Endothelial cell of umbilical vein (primary cell): ENCODE results near the gene TPRKB. TPM values are rescaled to one million over a fixed set of nuclear protein-coding genes. Genes with fewer than 3 reads are reported as not detected.

ENCODE experiments used
- BruUV-seq: library from RNA; stranded (reverse); fragments of 400-500 nt; replicated peaks from 2 replicates; lab custom pipeline; 2021; lab: Mats Ljungman, UMichigan
- CTCF ChIA-PET: fragments of 300-600, 350-600 bp; sonication (Branson Sonifier 250); formaldehyde crosslinking; loops from one replicate; lab custom pipeline; 2021; ENCODE audit warnings: antibody characterized with exemption, inconsistent platforms; lab: Charles Lee
- POLR2A ChIA-PET: fragments of 300-600, 350-600 bp; sonication (Branson Sonifier 250); formaldehyde crosslinking; loops from one replicate; lab custom pipeline; 2021; ENCODE audit warnings: antibody characterized with exemption, inconsistent platforms; lab: Charles Lee
- DNase-seq: peaks from one replicate; pipeline ENCODE4 v3.0.0-alpha.2; 2011; ENCODE audit warnings: low read depth, low spot score
- FAIRE-seq: peaks from 2 replicates; lab custom pipeline; 2011; peaks lifted over from hg19 to GRCh38; lab: Jason Lieb, UNC
- H2AFZ ChIP-seq: 2 replicates; pipeline ENCODE4 v1.6.0; 2012; ENCODE audit warnings: low read depth, low read length, control low read depth, inconsistent platforms
- H3K27ac ChIP-seq: 2 replicates; pipeline ENCODE4 v1.5.1; 2011; ENCODE audit warnings: low read depth, mild to moderate bottlenecking, control low read depth, low read length, moderate library complexity; ENCODE audit not compliant: insufficient read depth
- H3K27me3 ChIP-seq, 2 experiments: 2 replicates each; pipeline versions ENCODE4 v1.6.0 to v1.6.1; 2011; ENCODE audit warnings: low read length in 2 of 2, mixed read lengths in 1 of 2; ENCODE audit not compliant: control insufficient read depth in 2 of 2, insufficient read depth in 2 of 2
- H3K36me3 ChIP-seq, 2 experiments: 2 replicates in 1 of 2; 3 replicates in 1 of 2; pipeline ENCODE4 v1.5.1; 2011; ENCODE audit warnings: low read length in 2 of 2, mild to moderate bottlenecking in 1 of 2, moderate library complexity in 1 of 2; ENCODE audit not compliant: control insufficient read depth in 2 of 2, insufficient read depth in 2 of 2; ENCODE audit errors: extremely low read depth in 1 of 2
- H3K4me1 ChIP-seq: 3 replicates; pipeline ENCODE4 v1.5.1; 2011; ENCODE audit warnings: mild to moderate bottlenecking, low read length; ENCODE audit not compliant: control insufficient read depth, insufficient read depth; ENCODE audit errors: extremely low read depth
- H3K4me2 ChIP-seq: 2 replicates; pipeline ENCODE4 v1.6.1; 2011; ENCODE audit warnings: low read length, control low read depth, mixed read lengths; ENCODE audit not compliant: insufficient read depth
- H3K4me3 ChIP-seq, 3 experiments: fragments of 200-600 bp in 1 of 3; sonication (generic), shearing (Covaris generic) in 1 of 3; replicated peaks in 1 of 3; 2 replicates each; pipeline ENCODE4 v1.5.1; 2011 to 2016; ENCODE audit warnings: control low read depth in 3 of 3, low read length in 3 of 3, mild to moderate bottlenecking in 2 of 3, inconsistent platforms in 1 of 3, low read depth in 1 of 3, moderate library complexity in 1 of 3; ENCODE audit not compliant: insufficient read depth in 1 of 3
- H3K79me2 ChIP-seq: 2 replicates; pipeline ENCODE4 v1.6.0; 2012; ENCODE audit warnings: low read length, inconsistent platforms; ENCODE audit not compliant: control insufficient read depth, insufficient read depth
- H3K9ac ChIP-seq: replicated peaks from 2 replicates; pipeline ENCODE3; 2011; ENCODE audit warnings: low read length, control low read depth; ENCODE audit not compliant: insufficient read depth; ENCODE audit errors: extremely low read depth
- H3K9me1 ChIP-seq: replicated peaks from 3 replicates; pipeline ENCODE4 v1.6.0; 2011; ENCODE audit warnings: mild to moderate bottlenecking, low read length; ENCODE audit not compliant: control insufficient read depth, insufficient read depth; ENCODE audit errors: extremely low read depth
- H3K9me3 ChIP-seq: replicated peaks from 2 replicates; pipeline ENCODE4 v1.5.1; 2012; ENCODE audit warnings: low read length, inconsistent platforms; ENCODE audit not compliant: control insufficient read depth, insufficient read depth
- H4K20me1 ChIP-seq: replicated peaks from 2 replicates; pipeline ENCODE3; 2011; ENCODE audit warnings: mild to moderate bottlenecking, low read length; ENCODE audit not compliant: control insufficient read depth, insufficient read depth; ENCODE audit errors: extremely low read depth
- EZH2 ChIP-seq: IDR thresholded peaks from 2 replicates; pipeline ENCODE4 v1.6.1; 2012; ENCODE audit warnings: borderline replicate concordance, low read depth, mild to moderate bottlenecking, moderate library complexity, low read length, inconsistent platforms; ENCODE audit not compliant: severe bottlenecking
- FOS ChIP-seq: IDR thresholded peaks from 2 replicates; pipeline ENCODE4 v1.6.1; 2011; ENCODE audit warnings: mild to moderate bottlenecking, low read length, moderate library complexity, borderline replicate concordance; ENCODE audit not compliant: insufficient read depth
- GATA2 ChIP-seq: IDR thresholded peaks from 2 replicates; pipeline ENCODE4 v1.7.0; 2011; ENCODE audit warnings: low read depth, mild to moderate bottlenecking, moderate library complexity, mixed read lengths, low read length; ENCODE audit not compliant: insufficient read length, insufficient read depth
- JUN ChIP-seq: IDR thresholded peaks from 2 replicates; pipeline ENCODE4 v1.6.1; 2011; ENCODE audit warnings: borderline replicate concordance, low read depth; ENCODE audit not compliant: insufficient read length, insufficient read depth
- MYC ChIP-seq: IDR thresholded peaks from one replicate; pipeline ENCODE4 v1.6.1; 2011; ENCODE audit warnings: mild to moderate bottlenecking, low read depth, low read length
- POLR2A ChIP-seq: IDR thresholded peaks from 2 replicates; pipeline ENCODE4 v1.6.1; 2012; ENCODE audit warnings: low read depth, mild to moderate bottlenecking, control low read depth, low read length
- POLR2AphosphoS5 ChIP-seq: IDR thresholded peaks from 2 replicates; pipeline ENCODE4 v1.6.1; 2012; ENCODE audit warnings: low read depth, mild to moderate bottlenecking, control low read depth, low read length, moderate library complexity; ENCODE audit not compliant: insufficient read depth
- dilution Hi-C: fragments of 300-500 bp; cut with MboI; formaldehyde crosslinking; loops from one replicate; pipeline ENCODE4 v1.15.0; 2019; ENCODE audit warnings: low sequenced_read_pairs; ENCODE audit not compliant: extremely low pct_ligation_motif_present
- intact Hi-C: fragments of 100-400 bp; cut with micrococcal nuclease; formaldehyde crosslinking; loops from one replicate; pipeline ENCODE4 v1.10.0; 2022
- polyA plus RNA-seq, 4 experiments: library from polyadenylated mRNA; depleted of rRNA in 3 of 4; stranded (reverse) in 3 of 4; unstranded in 1 of 4; fragments of >200 nt; gene quantifications; 2 replicates each; pipeline versions ENCODE4 v1.2.1 to v1.2.3, GENCODE V29; 2011 to 2012; ENCODE audit warnings: missing spikeins in 1 of 4
- total RNA-seq: library from RNA; stranded (reverse); gene quantifications from 2 replicates; pipeline ENCODE4 v1.2.3, GENCODE V29; 2021
- TF ChIP-seq, protein P1 (sequence below), 2 donors: IDR thresholded peaks; 1 replicate in 1 of 2; 2 replicates in 1 of 2; pipeline ENCODE4 v1.5.1; 2011; ENCODE audit warnings: low read length in 2 of 2, mild to moderate bottlenecking in 2 of 2, moderate library complexity in 2 of 2, control low read depth in 1 of 2, inconsistent platforms in 1 of 2, low read depth in 1 of 2; ENCODE audit not compliant: insufficient read depth in 1 of 2; ENCODE audit errors: extremely low read depth in 1 of 2
- TF ChIP-seq, protein P2 (sequence below): IDR thresholded peaks from 2 replicates; pipeline ENCODE4 v1.6.1; 2011; ENCODE audit not compliant: insufficient read depth, insufficient read length

Gene TPRKB
- total and polyA plus RNA-seq, 2 donors (not counting 3 experiments of a cell fraction or from before 2014, with no cell fraction given), result 27.1 to 36.1 TPM

DNA sequence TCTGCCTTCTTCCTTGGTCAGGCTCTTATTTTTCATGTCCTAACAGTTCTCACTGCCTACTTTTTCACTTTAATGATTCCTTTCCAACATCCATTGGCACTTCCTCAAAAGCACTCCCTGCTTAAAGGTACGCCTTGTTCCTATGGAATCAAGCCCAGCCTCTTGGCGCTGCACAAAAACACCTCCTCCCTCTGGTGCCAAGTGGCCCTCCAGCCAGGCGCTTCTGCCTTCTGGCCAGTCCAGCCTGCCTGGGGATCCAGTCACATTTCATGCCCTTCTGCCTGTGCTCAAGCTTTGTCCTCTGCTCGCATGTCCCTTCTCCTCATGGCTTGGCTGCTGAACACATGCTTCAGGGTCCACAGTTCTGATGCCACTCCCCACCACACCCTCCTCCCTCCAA, 6.3 kb downstream of the TPRKB start:
- Histone ChIP-seq H3K4me2 (no peak overlapping the region), H3K36me3 (peaks cover 10 to 15% of the 10 kb centered on the region in 2 experiments), H3K9me3 (no peaks in the 10 kb centered on the region), H3K9me1 (no peaks in the 10 kb centered on the region), H3K4me1 (peaks cover 2% of the 10 kb centered on the region), H3K27ac (no peak overlapping the region), H3K4me3 (no peak overlapping the region), H4K20me1 (no peaks in the 10 kb centered on the region), H3K27me3 (no peaks in the 10 kb centered on the region), H2AFZ (no peak overlapping the region), H3K79me2 (peaks cover under 1% of the 10 kb centered on the region), H3K9ac (no peak overlapping the region)
- no TSS peak for BruUV-seq
- no peak for FAIRE-seq
- dilution Hi-C loops, result no loop called here
- DNase-seq, result peak; percentile 72
- TF ChIP-seq EZH2 (no peak), JUN (no peak), POLR2AphosphoS5 (no peak), FOS (no peak), GATA2 (no peak), POLR2A (no peak), MYC (no peak)
- TF ChIP-seq, protein P1, sequence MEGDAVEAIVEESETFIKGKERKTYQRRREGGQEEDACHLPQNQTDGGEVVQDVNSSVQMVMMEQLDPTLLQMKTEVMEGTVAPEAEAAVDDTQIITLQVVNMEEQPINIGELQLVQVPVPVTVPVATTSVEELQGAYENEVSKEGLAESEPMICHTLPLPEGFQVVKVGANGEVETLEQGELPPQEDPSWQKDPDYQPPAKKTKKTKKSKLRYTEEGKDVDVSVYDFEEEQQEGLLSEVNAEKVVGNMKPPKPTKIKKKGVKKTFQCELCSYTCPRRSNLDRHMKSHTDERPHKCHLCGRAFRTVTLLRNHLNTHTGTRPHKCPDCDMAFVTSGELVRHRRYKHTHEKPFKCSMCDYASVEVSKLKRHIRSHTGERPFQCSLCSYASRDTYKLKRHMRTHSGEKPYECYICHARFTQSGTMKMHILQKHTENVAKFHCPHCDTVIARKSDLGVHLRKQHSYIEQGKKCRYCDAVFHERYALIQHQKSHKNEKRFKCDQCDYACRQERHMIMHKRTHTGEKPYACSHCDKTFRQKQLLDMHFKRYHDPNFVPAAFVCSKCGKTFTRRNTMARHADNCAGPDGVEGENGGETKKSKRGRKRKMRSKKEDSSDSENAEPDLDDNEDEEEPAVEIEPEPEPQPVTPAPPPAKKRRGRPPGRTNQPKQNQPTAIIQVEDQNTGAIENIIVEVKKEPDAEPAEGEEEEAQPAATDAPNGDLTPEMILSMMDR (IDR thresholded peaks at IDR 0.05; ENCODE audit: extremely low read depth in 1 of 2, insufficient read depth in 1 of 2, low read depth in 1 of 2, low read length in 2 of 2), result no peak
- TF ChIP-seq, protein P2, sequence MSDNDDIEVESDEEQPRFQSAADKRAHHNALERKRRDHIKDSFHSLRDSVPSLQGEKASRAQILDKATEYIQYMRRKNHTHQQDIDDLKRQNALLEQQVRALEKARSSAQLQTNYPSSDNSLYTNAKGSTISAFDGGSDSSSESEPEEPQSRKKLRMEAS, result no peak
- ChIA-PET POLR2A (no interaction called here), CTCF (no interaction called here)
- intact Hi-C loops, result no loop called here
